ENCODE data around the gene GOLGA2.
"Not testable (repeated sequence)": the region's sequence is repeated elsewhere in the genome, so short reads cannot be mapped to it uniquely, and the experiment has no call there.

Gene GOLGA2

DNA sequence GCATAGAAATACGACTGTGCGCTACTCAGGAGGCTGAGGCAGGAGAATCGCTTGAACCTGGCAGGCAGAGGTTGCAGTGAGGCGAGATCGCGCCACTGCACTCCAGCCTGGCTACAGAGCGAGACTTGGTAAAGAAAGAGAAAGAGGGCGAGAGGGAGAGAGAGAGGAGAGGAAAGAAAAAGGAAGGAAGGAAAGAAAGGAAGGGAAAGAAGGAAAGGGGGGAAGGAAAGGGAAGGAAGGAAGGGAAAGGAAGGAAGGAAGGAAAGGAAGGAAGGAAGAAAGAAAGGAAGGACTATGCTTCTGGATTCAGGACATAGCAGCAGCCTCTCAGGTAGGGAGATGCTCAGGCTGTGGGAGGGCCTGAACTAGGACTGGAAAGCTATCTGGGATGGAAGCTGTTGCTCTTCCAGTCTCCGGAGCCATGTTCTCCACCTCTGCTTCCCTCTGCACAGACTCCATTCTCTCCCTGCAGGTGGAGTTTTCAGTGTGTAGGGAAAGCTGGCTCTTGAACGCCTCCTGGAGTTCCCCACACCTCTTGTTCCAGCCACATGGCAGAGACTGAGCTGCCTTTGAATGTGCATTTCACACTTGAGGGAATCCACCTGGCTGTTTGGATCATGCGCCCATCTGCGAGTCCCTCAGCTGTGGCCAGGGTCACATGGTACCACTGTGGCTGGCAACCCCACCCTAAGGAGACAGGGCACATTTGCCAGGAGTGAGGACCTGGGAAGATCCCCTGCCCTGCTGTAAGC, 9.4 kb upstream of the GOLGA2 start:
- H4K20me1 ChIP-seq (ENCODE audit: insufficient read depth, low read length, poor library complexity, severe bottlenecking) = no peaks in the 10 kb centered on the region
- no peak overlapping the region for H3K4me2 ChIP-seq (ENCODE audit: low read depth, low read length, poor library complexity, severe bottlenecking)
- H2AFZ ChIP-seq (ENCODE audit: low read length) = no peak overlapping the region
- H3K9me3 ChIP-seq (ENCODE audit: insufficient read depth, low read depth, low read length) = no peaks in the 10 kb centered on the region
- H3K27me3 ChIP-seq (ENCODE audit: insufficient read depth, low read length, poor library complexity, severe bottlenecking) = no peaks in the 10 kb centered on the region
- no peaks in the 10 kb centered on the region for H3K9me2 ChIP-seq (replicated peaks; ENCODE audit: low read depth, low read length)
- no peaks in the 10 kb centered on the region for H3F3A ChIP-seq (ENCODE audit: low read depth)
- no peak overlapping the region for H3K4me3 ChIP-seq (ENCODE audit: low read length, poor library complexity, severe bottlenecking)
- peaks cover 4% of the 10 kb centered on the region for H3K4me1 ChIP-seq (ENCODE audit: insufficient read depth, low read length, poor library complexity, severe bottlenecking)
- no peak for TF ChIP-seq EZH2phosphoT487 (IDR thresholded peaks at IDR 0.05; ENCODE audit: borderline replicate concordance)
- TF ChIP-seq, protein P1, sequence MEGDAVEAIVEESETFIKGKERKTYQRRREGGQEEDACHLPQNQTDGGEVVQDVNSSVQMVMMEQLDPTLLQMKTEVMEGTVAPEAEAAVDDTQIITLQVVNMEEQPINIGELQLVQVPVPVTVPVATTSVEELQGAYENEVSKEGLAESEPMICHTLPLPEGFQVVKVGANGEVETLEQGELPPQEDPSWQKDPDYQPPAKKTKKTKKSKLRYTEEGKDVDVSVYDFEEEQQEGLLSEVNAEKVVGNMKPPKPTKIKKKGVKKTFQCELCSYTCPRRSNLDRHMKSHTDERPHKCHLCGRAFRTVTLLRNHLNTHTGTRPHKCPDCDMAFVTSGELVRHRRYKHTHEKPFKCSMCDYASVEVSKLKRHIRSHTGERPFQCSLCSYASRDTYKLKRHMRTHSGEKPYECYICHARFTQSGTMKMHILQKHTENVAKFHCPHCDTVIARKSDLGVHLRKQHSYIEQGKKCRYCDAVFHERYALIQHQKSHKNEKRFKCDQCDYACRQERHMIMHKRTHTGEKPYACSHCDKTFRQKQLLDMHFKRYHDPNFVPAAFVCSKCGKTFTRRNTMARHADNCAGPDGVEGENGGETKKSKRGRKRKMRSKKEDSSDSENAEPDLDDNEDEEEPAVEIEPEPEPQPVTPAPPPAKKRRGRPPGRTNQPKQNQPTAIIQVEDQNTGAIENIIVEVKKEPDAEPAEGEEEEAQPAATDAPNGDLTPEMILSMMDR (conservative IDR thresholded peaks at IDR 0.05; ENCODE audit: low read length) = no peak
- no peak overlapping the region for H3K9ac ChIP-seq (ENCODE audit: low read depth, low read length, poor library complexity, severe bottlenecking)
- H3K79me2 ChIP-seq (ENCODE audit: insufficient read depth, low read length) = no peaks in the 10 kb centered on the region
- no peaks in the 10 kb centered on the region for H3K36me3 ChIP-seq (ENCODE audit: insufficient read depth, low read length)

DNA sequence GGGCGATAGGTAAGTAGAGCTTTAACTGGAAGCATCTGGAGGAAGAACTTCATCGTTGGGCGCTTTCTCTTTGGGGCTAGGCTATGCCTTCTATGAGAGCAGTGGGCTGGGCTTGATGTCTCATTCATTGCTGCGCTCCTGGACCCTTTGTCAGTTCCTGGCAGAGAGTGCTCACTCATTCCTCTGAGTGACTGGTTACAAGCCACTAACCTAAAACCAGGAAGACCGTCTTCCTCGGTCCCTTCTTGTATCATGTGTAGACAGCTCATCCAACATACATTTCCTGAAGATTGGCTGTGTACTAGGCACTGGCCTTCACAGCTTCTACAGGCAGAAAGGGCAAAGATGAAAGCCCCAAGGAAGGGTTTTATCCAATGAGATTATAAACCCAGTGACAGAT, 6.7 kb upstream of the GOLGA2 start:
- H3K4me3 ChIP-seq (ENCODE audit: low read length, poor library complexity, severe bottlenecking) = no peak overlapping the region
- H3K9ac ChIP-seq (ENCODE audit: low read depth, low read length, poor library complexity, severe bottlenecking) = no peak overlapping the region
- no peaks in the 10 kb centered on the region for H3K9me3 ChIP-seq (ENCODE audit: insufficient read depth, low read depth, low read length)
- H3K36me3 ChIP-seq (ENCODE audit: insufficient read depth, low read length) = no peaks in the 10 kb centered on the region
- no peak overlapping the region for H3K4me2 ChIP-seq (ENCODE audit: low read depth, low read length, poor library complexity, severe bottlenecking)
- no peaks in the 10 kb centered on the region for H3K79me2 ChIP-seq (ENCODE audit: insufficient read depth, low read length)
- H3K4me1 ChIP-seq (ENCODE audit: insufficient read depth, low read length, poor library complexity, severe bottlenecking) = no peaks in the 10 kb centered on the region
- H2AFZ ChIP-seq (ENCODE audit: low read length) = no peak overlapping the region
- no peaks in the 10 kb centered on the region for H3F3A ChIP-seq (ENCODE audit: low read depth)
- no peaks in the 10 kb centered on the region for H3K27me3 ChIP-seq (ENCODE audit: insufficient read depth, low read length, poor library complexity, severe bottlenecking)
- TF ChIP-seq EZH2phosphoT487 (IDR thresholded peaks at IDR 0.05; ENCODE audit: borderline replicate concordance) = no peak
- TF ChIP-seq, protein P1 (conservative IDR thresholded peaks at IDR 0.05; ENCODE audit: low read length) = no peak
- no peaks in the 10 kb centered on the region for H3K9me2 ChIP-seq (replicated peaks; ENCODE audit: low read depth, low read length)
- no peaks in the 10 kb centered on the region for H4K20me1 ChIP-seq (ENCODE audit: insufficient read depth, low read length, poor library complexity, severe bottlenecking)

DNA sequence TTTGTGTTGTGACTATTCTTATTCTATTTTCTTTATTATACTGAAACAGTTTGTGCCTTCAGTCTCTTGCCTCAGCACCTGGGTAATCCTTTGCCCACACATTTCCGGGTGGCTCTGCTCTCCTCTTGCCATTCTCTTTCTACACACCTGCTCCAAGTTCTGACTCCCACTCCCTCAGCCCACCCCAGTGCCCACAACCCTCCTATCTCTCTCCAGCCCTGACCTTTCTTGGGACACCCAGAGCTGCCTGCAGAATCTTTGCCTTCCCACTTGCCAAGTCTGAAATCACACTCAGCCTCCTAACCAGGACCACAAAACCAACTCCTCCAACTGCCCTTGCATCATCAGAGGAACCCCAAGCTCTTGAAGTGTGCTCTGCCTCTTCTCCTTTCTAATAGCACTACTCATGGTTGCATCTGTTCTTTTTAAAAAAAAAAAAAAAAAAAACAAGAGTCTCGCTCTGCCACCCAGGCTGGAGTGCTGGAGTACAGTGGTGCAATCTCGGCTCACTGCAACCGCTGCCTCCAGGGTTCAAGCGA, 4.3 kb upstream of the GOLGA2 start:
- Histone ChIP-seq H3K4me3 (ENCODE audit: low read length, poor library complexity, severe bottlenecking) (no peak overlapping the region), H2AFZ (ENCODE audit: low read length) (no peak overlapping the region), H3K27me3 (ENCODE audit: insufficient read depth, low read length, poor library complexity, severe bottlenecking) (no peaks in the 10 kb centered on the region), H3K9ac (ENCODE audit: low read depth, low read length, poor library complexity, severe bottlenecking) (no peak overlapping the region), H3K36me3 (ENCODE audit: insufficient read depth, low read length) (no peaks in the 10 kb centered on the region), H3F3A (ENCODE audit: low read depth) (no peaks in the 10 kb centered on the region), H3K9me3 (ENCODE audit: insufficient read depth, low read depth, low read length) (no peaks in the 10 kb centered on the region), H4K20me1 (ENCODE audit: insufficient read depth, low read length, poor library complexity, severe bottlenecking) (peaks cover 3% of the 10 kb centered on the region), H3K4me2 (ENCODE audit: low read depth, low read length, poor library complexity, severe bottlenecking) (no peak overlapping the region), H3K79me2 (ENCODE audit: insufficient read depth, low read length) (peaks cover 14% of the 10 kb centered on the region), H3K4me1 (ENCODE audit: insufficient read depth, low read length, poor library complexity, severe bottlenecking) (peaks cover 9% of the 10 kb centered on the region), H3K9me2 (replicated peaks; ENCODE audit: low read depth, low read length) (no peaks in the 10 kb centered on the region)
- TF ChIP-seq, protein P1 (conservative IDR thresholded peaks at IDR 0.05; ENCODE audit: low read length) = no peak
- TF ChIP-seq EZH2phosphoT487 (IDR thresholded peaks at IDR 0.05; ENCODE audit: borderline replicate concordance) = no peak

DNA sequence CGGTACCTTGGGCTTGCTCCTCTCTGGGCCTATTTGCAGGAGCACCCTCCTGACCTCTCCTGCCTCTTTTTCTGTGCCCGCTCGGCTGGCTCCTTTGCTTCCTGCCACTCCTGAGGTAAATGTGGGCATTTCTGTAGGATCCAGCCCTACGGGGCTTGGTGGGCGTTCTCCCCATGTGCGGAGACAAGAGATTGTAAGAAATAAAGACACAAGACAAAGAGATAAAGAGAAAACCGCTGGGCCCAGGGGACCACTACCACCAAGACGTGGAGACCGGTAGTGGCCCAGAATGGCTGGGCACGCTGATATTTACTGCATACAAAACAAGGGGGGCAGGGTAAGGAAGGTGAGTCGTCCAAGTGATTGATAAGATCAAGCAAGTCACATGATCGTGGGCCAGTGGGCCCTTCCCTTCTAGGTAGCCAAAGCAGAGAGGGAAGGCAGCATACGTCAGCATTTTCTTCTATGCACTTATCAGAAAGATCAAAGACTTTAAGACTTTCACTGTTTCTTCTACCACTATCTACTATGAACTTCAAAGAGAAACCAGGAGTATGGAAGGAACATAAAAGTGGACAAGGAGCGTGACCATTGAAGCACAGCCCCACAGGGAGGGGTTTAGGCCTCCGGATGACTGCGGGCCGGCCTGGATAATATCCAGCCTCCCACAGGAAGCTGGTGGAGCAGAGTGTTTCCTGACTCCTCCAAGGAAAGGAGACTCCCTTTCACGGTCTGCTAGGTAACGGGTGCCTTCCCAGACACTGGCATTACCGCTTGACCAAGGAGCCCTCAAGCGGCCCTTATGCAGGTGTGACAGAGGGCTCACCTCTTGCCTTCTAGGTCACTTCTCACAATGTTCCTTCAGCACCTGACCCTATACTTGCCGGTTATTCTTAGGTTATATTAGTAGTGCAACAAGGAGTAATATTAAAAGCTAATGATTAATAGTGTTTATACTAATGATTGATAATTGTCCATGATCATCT, 3.6 kb upstream of the GOLGA2 start:
- not testable (repeated sequence) for H4K20me1 ChIP-seq (ENCODE audit: insufficient read depth, low read length, poor library complexity, severe bottlenecking); H3K9ac ChIP-seq (ENCODE audit: low read depth, low read length, poor library complexity, severe bottlenecking); H3F3A ChIP-seq (ENCODE audit: low read depth); H3K9me3 ChIP-seq (ENCODE audit: insufficient read depth, low read depth, low read length); H3K4me3 ChIP-seq (ENCODE audit: low read length, poor library complexity, severe bottlenecking); H3K36me3 ChIP-seq (ENCODE audit: insufficient read depth, low read length); H2AFZ ChIP-seq (ENCODE audit: low read length); H3K27me3 ChIP-seq (ENCODE audit: insufficient read depth, low read length, poor library complexity, severe bottlenecking); H3K4me2 ChIP-seq (ENCODE audit: low read depth, low read length, poor library complexity, severe bottlenecking); H3K9me2 ChIP-seq (replicated peaks; ENCODE audit: low read depth, low read length)
- Histone ChIP-seq H3K4me1 (ENCODE audit: insufficient read depth, low read length, poor library complexity, severe bottlenecking) (peaks cover 17% of the 10 kb centered on the region), H3K79me2 (ENCODE audit: insufficient read depth, low read length) (peaks cover 21% of the 10 kb centered on the region)
